Measurements from ENCODE around the gene PTAR1.
A peak's percentile ranks its signal among the peaks of the same experiment; 100 is the strongest.

PTAR1 gene

DNA sequence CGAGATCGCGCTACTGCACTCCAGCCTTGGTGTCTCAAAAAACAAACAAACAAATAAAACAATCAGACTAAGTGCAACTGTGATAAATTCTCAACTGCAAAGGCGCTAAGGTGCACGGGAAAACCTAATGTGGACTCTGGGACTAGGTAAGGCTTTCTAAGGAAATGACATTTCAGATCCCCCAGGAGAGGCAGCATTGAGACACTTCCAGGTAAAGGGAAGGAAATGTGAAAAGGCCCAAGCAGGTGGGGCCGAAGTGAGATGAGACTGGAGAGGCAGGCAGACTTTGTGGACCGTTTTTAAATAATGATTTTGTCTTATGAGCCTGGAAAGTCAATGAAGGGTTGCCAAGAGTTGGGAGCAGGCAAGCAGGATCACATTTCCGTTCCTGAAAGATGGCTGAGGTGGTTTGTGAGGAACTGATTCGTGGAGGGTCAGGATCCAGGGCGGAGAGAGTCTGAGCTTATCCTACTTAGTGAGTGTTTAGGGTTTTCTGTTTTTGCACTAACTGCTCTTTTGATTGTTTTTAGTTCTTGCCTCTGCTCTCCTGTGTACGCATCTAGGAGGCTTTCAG, 85.6 kb downstream of the PTAR1 start:
- no peak for DNase-seq (ENCODE audit: low read depth in 2 of 2)

DNA sequence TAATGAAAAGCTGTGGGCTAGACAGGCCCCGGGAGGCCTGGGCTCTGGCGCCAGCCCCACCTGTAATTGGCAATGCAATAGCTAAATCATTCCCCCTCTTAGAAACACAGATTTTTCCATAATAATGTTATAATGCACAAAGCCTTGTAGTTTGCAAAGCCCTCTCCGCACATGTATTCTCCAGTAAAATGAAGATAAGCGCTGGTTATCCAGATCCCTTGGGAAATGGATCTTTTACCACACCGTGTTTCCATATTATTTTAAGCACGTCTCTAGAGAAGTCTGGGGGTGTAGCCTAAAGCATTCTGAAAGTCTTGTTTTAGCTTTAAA, 86.5 kb downstream of the PTAR1 start:
- DNase-seq (ENCODE audit: low read depth in 2 of 2): no peak

DNA sequence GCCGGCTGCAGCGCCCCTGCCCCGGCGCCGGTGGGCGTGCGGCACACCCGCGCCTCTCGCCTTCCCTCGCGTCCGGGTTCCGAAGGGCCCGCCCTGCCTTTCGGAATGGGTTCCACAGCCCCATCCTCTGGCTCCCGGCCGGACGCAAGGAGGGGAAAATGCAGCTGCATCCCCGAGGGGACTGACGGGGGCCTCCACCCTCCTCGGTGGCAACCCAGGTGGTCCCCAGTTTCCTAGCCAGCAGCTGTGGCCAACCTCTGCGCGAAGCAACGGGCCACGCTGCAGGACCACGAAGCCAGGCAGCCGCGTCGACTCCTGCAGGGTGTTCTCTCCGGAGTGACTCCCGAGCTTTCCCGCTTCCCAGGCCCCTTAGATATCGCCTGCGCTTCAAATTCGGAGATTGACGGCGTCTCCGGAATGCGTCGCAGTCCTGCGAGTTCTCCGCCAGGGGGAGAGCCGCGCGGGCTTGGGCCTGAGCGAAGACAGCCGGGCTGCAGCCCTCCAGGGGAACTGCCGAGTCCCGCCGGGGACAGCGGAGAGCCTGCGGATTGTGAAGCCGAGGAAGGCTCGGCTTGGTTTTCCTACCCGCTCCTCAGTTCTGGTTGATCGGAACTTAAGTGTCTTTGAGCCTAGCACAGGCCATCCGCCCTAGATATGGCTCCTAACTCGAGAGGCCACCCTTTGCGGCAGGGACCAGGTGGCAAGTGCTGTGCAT, 87.1 kb downstream of the PTAR1 start:
- DNase-seq (ENCODE audit: low read depth in 2 of 2): peak; percentile 33 to 55

DNA sequence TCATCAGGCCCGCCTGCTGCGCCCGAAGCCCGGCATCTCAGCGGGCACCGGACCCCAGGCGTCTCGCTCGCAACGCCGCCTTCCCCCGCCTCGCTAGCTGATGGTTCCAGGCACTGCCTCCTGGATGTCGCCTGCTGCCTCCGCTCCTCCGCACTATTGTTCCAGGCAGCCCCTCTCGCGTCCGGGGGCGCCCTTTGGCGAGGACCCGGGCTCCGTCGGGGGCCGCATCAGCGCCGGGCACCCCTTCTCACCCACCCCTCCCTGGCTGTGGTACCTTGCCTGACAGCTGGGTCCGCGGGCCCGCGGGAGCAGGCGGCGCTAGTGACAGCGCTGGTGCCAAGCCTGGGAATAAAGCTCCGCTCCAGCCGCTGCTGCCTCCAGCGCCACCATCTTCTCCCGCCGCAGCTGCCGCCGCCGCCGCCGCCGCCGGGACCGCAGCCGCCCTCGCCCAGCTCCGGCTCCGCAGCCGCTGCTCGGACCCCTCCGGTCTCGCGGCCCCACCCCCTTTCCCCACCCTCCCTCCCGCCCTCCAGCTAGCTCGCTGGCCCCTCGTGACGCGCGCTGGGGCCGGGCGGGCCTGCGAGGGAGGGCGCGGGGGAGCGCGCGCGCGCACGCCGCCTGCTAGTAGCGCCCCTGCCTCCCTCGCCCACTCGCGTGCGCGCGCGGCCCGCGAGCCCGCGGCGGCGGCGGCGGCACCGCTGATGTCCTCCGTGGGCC, 87.8 kb downstream of the PTAR1 start, which contains the start of gene APBA1:
APBA1 (minus strand) TSS at position 493 of the 717 bp plus-strand sequence.
- peak in 1 of 2 donors; percentile 56 for DNase-seq (ENCODE audit: low read depth in 2 of 2)

- no peak for DNase-seq (ENCODE audit: low read depth in 2 of 2)
These were observed 88.4 kb downstream of the PTAR1 start for GRCh38 chr9:69671311-69671878.

DNA sequence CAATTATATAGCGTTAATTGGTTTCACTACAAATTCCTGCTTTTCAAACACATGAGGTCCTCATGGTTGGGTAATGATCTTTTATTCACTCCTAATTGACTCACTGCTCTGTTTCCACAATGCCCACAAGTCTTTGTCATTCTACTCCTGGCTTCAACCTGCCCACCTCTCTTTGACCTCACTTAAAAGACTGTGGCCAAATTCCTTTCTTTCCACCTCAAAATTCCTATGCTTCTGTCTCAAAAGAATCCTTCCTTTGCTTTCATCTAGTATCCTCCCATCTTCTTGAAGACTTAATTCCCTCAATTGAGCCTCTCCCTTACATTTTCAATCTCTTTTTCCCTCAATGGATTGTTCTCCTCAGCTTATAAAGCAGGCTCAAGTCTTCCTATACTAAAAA, 92.5 kb downstream of the PTAR1 start:
- no peak for DNase-seq (ENCODE audit: low read depth in 2 of 2)

- DNase-seq (ENCODE audit: low read depth in 2 of 2): no peak
These were observed 99.5 kb downstream of the PTAR1 start for GRCh38 chr9:69660304-69660703.

Data from stimulated activated CD8-positive, alpha-beta memory T cell treated with anti-CD3 and anti-CD28 coated beads, Interleukin-7, amount 100 ng/mL, for 4 hours (primary cell).